GM23338 (cell line): ENCODE results near the gene LMF2.

Experiments
- CTCF ChIP-seq, 2 experiments: fragments of 200-600 bp in 1 of 2; sonication (generic) in 1 of 2; conservative IDR thresholded peaks; 2 replicates each; pipeline versions ENCODE4 v1.5.1 to v1.6.1; 2016 to 2017; ENCODE audit warnings: antibody characterized with exemption in 2 of 2, low read depth in 2 of 2, mild to moderate bottlenecking in 2 of 2, moderate library complexity in 1 of 2
- EZH2 ChIP-seq: fragments of 200-600 bp; sonication (generic); IDR thresholded peaks from one replicate; pipeline ENCODE4 v1.8.0; 2017; ENCODE audit warnings: antibody characterized with exemption, mild to moderate bottlenecking, low read depth; ENCODE audit not compliant: unreplicated experiment
- EZH2phosphoT487 ChIP-seq: fragments of 200-600 bp; sonication (generic); IDR thresholded peaks from one replicate; pipeline ENCODE4 v1.8.1; 2018; ENCODE audit warnings: antibody characterized with exemption; ENCODE audit not compliant: unreplicated experiment
- POLR2AphosphoS5 ChIP-seq: IDR thresholded peaks from 2 replicates; pipeline ENCODE4 v1.6.1; 2016; ENCODE audit warnings: antibody characterized with exemption, low read depth
- ZNF114 ChIP-seq: fragments of 250-450 bp; sonication (Bioruptor Pico); IDR thresholded peaks from 2 replicates; pipeline ENCODE4 v1.5.0; 2020; ENCODE audit warnings: mild to moderate bottlenecking, moderate library complexity
- TF ChIP-seq, protein P1 (sequence below): IDR thresholded peaks from one replicate; pipeline ENCODE4 v1.6.1; 2018; ENCODE audit warnings: antibody characterized with exemption; ENCODE audit not compliant: unreplicated experiment
- TF ChIP-seq, protein P2 (sequence below): IDR thresholded peaks from 2 replicates; pipeline ENCODE4 v1.6.1; 2016; ENCODE audit warnings: antibody characterized with exemption

DNA sequence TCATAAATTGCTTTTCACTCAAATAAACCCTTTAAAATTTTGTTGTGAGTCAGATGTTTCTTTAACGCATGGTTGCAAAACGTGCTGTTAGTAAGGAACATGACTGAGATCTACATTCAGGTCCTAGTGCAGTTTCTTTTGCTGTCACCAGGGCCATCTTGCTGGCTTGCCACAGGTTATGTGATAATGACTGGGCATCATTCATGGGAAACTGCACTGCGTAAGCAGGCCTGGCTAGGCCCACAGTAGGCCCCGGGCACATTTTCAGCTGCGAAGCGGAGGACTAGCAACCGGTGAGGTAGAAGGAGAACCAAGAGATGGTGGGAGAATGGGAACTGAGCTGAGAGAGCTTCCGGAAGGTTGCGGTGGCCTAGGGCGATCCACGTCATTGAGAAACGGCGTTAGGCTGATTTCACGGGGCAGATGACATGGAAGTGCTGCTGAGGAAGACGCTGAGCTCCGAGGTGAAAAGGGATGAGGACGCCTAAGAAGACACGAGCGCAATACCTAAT, 35.0 kb upstream of the LMF2 start:
- no peak for TF ChIP-seq EZH2
- TF ChIP-seq CTCF (conservative IDR thresholded peaks at IDR 0.05; ENCODE audit: low read depth in 2 of 2), result no peak
- TF ChIP-seq, protein P1, sequence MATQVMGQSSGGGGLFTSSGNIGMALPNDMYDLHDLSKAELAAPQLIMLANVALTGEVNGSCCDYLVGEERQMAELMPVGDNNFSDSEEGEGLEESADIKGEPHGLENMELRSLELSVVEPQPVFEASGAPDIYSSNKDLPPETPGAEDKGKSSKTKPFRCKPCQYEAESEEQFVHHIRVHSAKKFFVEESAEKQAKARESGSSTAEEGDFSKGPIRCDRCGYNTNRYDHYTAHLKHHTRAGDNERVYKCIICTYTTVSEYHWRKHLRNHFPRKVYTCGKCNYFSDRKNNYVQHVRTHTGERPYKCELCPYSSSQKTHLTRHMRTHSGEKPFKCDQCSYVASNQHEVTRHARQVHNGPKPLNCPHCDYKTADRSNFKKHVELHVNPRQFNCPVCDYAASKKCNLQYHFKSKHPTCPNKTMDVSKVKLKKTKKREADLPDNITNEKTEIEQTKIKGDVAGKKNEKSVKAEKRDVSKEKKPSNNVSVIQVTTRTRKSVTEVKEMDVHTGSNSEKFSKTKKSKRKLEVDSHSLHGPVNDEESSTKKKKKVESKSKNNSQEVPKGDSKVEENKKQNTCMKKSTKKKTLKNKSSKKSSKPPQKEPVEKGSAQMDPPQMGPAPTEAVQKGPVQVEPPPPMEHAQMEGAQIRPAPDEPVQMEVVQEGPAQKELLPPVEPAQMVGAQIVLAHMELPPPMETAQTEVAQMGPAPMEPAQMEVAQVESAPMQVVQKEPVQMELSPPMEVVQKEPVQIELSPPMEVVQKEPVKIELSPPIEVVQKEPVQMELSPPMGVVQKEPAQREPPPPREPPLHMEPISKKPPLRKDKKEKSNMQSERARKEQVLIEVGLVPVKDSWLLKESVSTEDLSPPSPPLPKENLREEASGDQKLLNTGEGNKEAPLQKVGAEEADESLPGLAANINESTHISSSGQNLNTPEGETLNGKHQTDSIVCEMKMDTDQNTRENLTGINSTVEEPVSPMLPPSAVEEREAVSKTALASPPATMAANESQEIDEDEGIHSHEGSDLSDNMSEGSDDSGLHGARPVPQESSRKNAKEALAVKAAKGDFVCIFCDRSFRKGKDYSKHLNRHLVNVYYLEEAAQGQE, result no peak
- TF ChIP-seq POLR2AphosphoS5, result no peak
- no peak for TF ChIP-seq ZNF114 (CRISPR knock-in tag)
- TF ChIP-seq, protein P2, sequence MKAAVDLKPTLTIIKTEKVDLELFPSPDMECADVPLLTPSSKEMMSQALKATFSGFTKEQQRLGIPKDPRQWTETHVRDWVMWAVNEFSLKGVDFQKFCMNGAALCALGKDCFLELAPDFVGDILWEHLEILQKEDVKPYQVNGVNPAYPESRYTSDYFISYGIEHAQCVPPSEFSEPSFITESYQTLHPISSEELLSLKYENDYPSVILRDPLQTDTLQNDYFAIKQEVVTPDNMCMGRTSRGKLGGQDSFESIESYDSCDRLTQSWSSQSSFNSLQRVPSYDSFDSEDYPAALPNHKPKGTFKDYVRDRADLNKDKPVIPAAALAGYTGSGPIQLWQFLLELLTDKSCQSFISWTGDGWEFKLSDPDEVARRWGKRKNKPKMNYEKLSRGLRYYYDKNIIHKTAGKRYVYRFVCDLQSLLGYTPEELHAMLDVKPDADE, result no peak
- no peak for TF ChIP-seq EZH2phosphoT487
